Activated CD4-positive, alpha-beta T cell treated with anti-CD3 and anti-CD28 coated beads, Interleukin-2, amount 50 U/mL, for 16 hours (primary cell): ENCODE measurements around the gene ERBB3.

ENCODE experiments used
- DNase-seq: peaks from one replicate; pipeline ENCODE4 v3.0.0-alpha.2; 2020

Gene ERBB3

DNA sequence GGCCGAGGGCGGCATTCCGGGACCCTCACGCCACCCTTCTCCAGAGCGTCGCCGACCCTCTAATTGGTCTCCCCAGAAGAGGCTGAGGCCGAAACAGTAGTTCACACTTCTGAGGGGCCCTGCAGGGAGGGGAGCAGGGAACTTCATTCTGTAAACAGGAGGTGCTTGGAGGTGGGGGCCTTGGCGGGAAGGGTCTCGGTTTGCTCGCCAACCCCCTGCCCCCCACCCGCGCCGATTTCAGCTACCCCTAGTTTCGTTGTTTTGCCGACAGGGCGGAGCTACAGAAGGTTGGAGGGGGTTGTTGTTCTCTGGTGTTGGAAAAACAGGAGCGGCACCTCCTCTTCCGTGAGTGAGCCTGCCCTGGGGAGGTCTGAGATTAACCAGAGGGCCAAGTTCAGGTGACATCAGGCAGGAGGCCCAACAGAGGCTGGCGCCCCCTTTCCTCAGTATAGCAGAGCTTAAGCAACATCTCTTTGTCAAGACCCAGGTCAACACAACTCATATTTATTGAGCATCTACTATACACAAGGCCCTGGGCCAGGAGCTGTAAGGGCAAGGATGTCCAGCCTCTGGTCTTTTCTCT lies 682 bp downstream of the ERBB3 start:
- no peak for DNase-seq

DNA sequence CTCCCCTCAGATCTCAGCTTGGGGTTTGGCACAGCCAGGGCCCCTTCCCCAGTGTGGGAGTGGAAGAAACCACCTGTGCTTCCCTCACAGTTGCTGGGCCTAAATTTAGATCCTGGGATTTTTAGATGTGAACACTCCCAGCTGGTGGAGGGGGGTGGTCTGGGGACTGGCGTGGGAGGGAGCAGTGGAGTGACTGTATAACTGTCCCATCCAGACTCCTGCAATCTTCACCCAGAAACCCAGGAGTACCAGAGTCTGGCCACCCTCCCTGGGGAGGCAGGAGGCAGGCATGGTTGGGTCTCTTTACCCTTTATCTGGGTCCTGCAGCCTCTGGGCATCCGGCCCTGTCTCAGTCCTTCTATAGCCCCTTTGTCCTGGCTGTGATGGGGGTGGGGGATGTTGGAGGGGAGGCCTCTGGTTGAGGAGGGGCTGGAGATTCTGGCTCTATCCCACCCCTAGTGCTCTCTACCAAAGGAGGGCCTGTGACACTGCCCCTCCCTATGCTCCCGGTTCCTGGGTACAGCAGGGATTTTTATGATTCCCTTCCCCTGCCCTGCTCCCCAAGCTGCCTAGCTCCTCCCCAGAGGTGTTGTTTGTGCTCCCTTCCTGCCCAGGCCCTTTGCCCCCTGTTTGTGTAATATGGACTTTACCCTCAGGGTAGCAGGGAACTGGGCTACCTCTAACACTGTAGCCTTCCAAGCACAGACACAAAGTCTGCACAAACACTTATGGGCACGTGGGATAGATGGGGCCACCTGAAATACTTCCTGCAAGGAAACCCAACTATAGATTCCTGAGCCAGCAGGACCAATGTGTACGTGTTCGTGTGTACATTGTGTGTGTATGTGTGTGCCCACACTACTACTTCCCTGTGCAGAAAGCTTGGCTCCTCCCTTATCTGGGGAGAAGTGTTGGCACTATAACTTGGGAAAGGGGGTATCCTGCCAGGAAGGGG lies 1.7 kb downstream of the ERBB3 start:
- DNase-seq: no peak

DNA sequence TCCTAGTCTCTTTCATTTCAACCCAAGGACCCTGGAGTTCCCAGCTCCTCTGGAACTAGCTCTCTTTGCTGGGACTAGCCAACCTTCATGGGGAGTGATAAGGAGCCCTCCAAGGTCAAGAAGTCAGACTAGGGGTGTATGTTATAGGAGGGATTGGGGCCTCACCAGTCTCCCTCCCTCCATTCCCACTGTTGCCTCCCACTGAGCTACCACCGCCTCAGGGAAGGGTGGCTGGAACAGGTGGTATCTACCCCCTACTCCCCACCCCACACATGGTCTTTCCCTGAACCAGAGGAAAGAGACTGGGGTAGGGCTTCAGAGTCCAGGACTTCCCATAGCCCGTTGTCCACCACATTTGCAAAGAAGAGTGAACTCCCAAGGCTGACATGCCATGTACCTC lies 2.4 kb downstream of the ERBB3 start:
- no peak for DNase-seq

DNA sequence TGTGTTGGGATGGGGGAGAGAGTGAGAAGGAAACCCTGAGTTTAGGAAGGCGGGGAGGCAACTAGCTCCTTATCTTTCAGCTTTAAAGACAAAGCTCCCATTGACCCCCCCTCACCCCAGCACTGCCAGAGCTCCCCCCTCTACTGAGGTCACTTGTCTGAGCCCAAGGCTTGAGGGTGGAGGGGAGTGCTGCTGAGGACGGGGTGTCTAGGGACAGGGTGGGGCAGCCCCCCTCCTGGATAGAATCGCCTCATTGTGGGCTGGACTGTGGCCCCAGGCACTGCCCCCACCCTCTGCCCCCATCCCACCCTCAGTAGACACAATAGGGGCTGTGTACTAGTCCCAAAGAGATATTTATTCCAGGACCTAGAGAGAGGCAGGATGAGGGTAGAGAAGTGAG lies 3.0 kb downstream of the ERBB3 start:
- DNase-seq: no peak

DNA sequence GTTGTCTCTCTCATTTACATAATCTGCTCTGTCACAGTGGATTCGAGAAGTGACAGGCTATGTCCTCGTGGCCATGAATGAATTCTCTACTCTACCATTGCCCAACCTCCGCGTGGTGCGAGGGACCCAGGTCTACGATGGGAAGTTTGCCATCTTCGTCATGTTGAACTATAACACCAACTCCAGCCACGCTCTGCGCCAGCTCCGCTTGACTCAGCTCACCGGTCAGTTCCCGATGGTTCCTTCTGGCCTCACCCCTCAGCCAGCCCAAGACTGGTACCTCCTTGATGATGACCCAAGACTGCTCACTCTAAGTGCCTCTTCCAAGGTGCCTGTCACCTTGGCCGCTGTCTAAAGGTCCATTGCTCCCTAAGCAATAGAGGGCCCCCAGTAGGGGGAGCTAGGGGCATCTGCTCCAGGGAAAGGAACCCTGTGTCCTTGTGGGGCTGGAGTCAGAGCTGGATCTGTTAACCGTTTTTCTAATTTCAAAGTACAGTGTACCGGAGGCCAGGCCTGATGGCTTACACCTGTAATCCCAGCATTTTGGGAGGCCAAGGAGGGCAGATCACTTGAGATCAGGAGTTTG lies 5.1 kb downstream of the ERBB3 start:
- DNase-seq: peak; percentile 44

DNA sequence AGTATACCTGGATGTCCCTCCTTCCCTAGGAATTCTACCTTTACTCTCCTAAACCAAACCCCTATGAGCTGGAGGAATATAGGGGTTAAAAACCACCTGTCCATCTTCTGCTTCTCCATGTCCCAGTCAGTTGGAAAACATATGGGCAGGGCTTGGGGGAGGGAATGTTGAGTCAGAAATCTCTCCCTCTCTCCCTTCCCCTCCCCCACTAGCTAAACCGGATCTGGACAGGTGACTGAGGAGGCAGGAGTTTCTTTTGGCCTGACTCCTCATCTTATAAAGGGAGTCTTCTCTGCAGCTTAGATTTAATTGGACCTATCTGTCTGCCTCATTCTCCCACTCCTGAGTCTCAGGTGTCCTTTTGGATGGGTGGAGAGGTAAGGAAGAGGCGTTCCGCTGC lies 6.1 kb downstream of the ERBB3 start:
- no peak for DNase-seq

DNA sequence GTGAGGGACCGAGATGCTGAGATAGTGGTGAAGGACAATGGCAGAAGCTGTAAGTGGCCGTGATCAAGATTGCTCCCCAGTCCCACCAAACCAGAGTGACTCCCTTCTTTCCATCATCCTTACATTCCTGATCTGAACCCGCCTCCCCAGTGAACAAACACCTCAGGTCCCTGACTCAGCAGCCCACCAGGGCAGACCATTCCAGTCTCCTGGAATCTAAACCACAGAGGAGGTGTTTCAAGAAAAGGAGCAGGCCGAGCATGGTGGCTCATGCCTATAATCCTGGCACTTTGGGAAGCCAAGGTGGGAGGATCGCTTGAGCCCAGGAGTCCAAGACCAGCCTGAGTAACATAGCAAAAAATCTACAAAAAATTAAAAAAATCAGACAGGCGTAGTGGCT lies 6.6 kb downstream of the ERBB3 start:
- no peak for DNase-seq

DNA sequence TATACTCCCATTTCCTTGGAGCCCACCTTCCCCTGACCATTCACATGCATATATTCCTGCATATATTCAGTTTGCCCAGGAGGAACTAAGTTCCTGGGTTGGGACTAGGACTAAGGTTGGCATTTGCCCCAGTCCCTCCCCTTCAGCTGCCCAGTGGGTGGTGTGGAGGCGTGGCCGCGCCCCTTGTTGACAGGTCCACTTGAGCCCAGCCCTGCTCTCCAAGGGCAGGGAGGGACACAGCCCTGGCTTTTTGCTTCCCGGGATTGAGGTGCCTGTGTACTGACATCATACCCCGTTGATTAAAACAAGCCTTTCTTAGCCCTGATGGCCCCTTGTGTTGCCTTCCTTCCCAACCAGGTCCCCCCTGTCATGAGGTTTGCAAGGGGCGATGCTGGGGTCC lies 7.3 kb downstream of the ERBB3 start:
- no peak for DNase-seq

DNA sequence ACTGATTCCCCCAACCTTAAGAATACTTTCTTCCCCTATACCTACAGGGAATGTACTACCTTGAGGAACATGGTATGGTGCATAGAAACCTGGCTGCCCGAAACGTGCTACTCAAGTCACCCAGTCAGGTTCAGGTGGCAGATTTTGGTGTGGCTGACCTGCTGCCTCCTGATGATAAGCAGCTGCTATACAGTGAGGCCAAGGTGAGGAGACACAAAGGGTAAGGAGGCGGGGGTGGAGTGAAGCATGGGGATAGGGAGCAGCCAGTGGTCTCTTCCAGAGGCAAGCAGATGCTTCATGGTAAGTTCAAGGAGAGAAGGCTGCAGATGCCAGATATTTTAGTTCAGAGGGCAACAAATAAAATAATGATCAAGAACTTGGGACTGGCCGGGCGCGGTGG lies 17.8 kb downstream of the ERBB3 start:
- no peak for DNase-seq

DNA sequence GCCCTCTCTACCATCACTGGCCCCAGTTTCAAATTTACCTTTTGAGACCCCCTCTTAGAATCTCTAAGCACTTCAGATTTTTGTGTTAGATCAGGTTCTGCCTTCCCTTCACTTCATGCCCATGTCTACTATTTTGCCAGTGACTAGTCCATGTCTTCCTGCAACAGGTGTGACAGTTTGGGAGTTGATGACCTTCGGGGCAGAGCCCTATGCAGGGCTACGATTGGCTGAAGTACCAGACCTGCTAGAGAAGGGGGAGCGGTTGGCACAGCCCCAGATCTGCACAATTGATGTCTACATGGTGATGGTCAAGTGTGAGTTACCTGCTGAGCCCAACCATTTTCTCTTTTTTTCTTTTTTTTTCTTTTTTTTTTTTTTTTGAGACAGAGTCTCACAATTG lies 18.6 kb downstream of the ERBB3 start:
- no peak for DNase-seq

DNA sequence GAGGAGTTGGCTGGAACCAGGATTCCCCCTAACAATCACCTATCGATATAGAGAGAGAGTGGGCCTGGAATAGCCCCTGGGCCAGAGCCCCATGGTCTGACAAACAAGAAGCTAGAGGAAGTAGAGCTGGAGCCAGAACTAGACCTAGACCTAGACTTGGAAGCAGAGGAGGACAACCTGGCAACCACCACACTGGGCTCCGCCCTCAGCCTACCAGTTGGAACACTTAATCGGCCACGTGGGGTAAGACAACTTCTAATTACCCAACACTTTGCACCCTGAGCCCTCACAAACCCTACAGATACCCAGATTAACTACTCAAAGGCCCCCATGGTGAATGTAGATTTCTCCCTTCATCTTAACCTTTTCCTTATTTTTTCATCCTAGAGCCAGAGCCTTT lies 19.8 kb downstream of the ERBB3 start:
- no peak for DNase-seq

DNA sequence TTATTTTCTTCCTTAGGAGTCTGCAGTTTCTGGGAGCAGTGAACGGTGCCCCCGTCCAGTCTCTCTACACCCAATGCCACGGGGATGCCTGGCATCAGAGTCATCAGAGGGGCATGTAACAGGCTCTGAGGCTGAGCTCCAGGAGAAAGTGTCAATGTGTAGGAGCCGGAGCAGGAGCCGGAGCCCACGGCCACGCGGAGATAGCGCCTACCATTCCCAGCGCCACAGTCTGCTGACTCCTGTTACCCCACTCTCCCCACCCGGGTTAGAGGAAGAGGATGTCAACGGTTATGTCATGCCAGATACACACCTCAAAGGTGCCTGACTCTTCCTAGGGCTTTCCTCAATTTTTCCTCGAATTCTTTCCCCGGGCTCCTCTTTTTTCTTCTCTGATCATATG lies 21.1 kb downstream of the ERBB3 start:
- no peak for DNase-seq

DNA sequence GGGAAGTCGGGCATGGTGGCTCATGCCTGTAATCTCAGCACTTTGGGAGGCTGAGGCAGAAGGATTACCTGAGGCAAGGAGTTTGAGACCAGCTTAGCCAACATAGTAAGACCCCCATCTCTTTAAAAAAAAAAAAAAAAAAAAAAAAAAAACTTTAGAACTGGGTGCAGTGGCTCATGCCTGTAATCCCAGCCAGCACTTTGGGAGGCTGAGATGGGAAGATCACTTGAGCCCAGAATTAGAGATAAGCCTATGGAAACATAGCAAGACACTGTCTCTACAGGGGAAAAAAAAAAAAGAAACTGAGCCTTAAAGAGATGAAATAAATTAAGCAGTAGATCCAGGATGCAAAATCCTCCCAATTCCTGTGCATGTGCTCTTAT lies 22.7 kb downstream of the ERBB3 start:
- DNase-seq: no peak

DNA sequence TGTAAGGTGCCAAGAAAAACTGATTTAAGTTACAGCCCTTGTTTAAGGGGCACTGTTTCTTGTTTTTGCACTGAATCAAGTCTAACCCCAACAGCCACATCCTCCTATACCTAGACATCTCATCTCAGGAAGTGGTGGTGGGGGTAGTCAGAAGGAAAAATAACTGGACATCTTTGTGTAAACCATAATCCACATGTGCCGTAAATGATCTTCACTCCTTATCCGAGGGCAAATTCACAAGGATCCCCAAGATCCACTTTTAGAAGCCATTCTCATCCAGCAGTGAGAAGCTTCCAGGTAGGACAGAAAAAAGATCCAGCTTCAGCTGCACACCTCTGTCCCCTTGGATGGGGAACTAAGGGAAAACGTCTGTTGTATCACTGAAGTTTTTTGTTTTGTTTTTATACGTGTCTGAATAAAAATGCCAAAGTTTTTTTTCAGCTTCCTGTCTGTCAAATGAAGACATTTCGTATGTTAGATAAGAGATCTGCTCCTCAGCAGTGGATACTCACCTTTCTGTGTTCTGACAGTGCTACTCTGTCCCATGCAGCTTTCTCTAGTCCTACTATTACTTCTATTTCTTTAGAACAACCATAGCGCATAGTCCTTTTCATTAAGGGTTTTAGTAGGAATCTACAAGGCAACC lies 23.2 kb downstream of the ERBB3 start:
- DNase-seq: peak; percentile 76

DNA sequence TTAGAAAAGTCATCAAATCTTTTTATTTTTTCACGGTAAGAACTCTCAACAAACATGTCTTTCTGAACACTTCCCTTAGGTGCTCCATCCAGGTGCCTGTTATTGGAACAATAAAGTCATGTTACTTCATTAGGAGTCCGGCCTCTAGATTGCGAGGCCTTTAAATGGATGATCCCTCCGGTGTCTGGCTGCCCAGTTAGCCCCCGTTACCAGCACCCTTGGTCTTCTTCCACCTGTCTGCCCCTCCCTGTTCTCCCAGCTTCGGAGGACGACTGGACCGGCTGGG lies 23.8 kb downstream of the ERBB3 start:
- no peak for DNase-seq

DNA sequence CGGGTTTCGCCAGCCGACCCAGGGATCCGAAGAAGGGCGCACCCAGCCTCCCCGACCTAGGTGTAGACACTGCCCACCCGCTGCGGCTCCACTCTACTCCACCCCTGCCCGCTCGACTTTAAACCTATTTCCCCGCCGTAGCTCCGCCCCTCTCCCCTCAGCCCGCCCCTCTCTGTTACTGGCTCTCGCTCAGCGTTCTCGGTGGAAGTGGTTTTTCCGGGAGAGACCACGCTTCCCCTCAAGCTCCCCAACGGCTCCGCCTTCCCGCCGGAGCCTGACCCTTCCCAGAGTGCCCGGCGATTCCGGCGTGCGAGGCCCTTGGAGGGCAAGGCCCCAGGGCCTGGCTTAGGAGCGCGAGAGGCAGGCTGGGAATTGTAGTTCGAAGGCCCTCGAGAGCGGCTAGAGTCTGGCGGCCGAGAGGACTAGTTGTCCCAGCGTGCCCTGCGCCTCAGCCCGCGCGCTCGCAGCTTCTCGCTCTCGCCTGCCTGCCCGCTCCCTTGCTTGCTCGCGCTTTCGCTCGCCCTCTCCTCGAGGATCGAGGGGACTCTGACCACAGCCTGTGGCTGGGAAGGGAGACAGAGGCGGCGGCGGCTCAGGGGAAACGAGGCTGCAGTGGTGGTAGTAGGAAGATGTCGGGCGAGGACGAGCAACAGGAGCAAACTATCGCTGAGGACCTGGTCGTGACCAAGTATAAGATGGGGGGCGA lies 24.3 kb downstream of the ERBB3 start, which contains the start of gene PA2G4:
TSS of gene PA2G4 (plus strand) at position 451 of the 706 bp plus-strand sequence. CDS start at position 630, 179 bp downstream.
- peak; percentile 100 for DNase-seq

DNA sequence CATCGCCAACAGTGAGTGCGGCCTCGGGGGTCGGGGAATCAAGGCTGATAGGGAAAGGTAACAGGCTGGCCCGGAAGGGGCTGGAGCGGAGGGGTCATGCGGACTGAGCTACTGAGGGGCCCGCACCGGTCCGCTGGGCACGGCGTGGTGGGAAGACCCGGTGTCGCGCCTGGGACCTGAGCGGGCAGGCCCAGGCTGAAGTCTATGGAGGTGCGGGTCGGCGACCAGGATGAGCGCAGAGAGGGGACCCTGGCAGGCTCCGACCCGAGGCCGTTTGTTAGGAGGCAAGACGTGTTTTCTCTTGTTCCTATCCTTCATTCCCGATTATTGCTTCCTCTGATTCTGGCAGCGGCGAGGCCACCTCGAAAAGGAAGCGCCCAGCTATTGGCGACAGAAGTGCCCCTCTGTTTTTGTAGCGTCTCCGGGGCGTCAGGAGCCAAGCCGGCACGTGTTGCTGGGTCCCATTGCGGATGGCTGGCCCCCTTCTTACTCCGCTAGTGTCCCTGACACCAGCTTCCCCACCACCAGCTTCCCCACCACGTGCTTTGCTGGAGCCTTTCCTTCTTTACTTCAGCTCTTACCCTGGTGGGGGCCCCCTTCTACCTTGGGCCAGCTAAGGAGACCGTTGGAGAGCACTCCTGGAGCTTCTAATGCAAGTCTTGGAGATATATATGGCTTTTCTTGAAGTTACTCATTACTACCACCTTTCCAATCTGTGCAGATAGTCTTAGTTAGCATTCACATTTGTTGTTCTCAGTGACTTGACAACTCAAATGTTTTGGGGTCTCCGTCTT lies 25.0 kb downstream of the ERBB3 start:
- DNase-seq: peak; percentile 44

DNA sequence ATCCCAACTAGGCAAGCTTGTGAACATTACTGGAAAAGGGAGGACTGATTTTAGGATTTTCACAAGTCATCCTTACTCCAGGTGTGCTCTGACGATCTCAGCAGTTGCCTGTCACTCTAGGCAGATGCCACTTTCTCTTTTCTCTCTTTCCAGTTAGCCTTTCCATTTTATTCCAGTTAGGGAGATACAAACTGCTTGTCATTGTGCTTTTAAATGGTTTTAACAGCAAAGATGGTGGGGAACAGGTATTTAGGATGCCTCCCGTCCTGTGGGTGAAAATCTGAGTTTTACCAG lies 25.6 kb downstream of the ERBB3 start:
- DNase-seq: no peak

DNA sequence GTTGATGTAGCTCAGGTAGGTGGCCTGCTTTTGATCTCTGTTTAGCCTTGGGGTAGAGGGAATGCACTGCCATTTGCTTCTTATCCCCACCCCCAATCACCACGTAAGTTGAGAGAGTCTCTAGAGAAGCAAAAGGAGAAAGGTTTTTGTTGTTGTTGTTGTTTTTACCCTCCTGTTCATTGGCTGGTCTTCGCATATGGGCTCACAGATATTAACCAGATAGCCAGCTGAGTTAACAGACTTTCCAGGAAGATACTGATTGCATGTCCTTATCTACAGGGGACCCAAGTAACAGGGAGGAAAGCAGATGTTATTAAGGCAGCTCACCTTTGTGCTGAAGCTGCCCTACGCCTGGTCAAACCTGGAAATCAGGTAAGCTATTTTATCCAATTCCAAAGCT lies 27.3 kb downstream of the ERBB3 start:
- no peak for DNase-seq

DNA sequence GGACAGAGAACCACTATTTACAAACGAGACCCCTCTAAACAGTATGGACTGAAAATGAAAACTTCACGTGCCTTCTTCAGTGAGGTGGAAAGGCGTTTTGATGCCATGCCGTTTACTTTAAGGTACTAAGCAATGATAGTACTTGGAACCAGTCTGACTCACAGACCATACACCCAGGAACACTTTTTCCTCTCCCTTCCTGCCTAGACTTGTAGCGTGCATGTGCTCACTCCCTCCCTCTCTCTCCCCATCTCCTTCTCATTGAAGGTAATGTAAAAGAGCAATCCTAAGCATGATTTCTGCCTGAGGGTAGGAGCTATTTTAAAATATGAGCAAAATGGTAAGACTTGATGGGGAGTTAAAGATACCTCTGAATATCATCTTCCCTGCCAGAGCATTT lies 30.6 kb downstream of the ERBB3 start:
- no peak for DNase-seq

DNA sequence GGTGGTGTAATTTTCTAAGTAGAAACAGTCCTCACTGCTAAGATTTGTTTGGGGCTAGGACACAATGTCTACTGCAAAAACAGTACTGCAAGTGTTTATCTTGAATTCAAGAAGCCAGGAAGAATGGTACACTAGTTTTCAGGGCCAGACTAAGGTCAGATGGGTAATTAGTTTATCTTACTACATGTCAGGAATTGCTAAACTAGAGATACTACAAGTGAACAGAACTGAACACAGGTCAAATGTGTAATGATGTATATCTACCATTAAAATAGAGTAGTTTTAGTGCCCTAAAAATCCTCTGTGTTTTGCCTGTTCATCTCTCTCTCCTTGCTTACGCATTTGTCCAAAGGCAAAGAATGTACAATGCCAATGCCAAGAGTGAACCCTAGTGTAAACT lies 34.1 kb downstream of the ERBB3 start:
- DNase-seq: no peak

DNA sequence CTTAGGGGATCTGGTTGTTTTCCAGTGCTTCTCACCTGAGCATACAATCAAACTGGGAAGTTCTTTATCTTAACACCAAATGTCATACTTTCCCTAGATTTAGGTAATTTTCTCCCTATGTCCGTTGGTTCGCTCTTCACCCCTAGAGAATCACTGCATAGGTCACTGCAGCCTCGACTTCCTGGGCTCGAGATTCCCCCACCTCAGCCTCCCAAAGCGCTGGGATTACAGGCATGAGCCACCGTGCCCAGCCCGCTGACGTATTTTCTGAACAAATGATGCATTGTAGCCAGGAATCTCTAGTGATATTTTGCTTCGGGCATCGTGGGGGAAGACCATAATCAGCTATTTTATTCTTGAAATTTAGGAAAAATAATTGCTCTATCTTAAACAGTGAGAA lies 35.4 kb downstream of the ERBB3 start:
- no peak for DNase-seq
